GM12892 (cell line): Measurements from ENCODE around the gene ACYP2.

Experiments
- POLR2A ChIP-seq: IDR thresholded peaks from 2 replicates; pipeline ENCODE4 v1.6.1; 2011; ENCODE audit warnings: low read depth, low read length, control low read depth
- POLR2AphosphoS5 ChIP-seq: IDR thresholded peaks from 2 replicates; pipeline ENCODE4 v1.6.1; 2011; ENCODE audit warnings: low read depth, low read length, control low read depth

DNA sequence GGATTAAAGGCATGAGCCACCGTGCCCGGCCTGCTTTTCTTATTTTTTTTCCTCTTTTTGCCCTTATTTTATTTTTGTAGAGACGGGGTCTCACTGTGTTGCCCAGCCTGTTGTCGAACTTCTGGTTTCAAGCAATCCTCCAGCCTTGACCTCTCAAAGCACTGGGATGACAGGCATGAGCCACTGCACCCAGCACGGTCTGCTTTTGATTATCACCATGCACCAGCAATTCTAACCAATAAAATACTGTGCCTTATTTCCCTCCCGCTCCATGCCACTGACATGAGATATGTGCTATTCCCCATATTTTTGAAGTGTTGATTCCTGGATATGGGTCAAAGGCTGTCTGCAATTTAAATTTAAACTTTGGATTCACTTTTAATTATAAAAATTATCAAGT, 42.9 kb downstream of the ACYP2 start:
- TF ChIP-seq POLR2A = no peak
- TF ChIP-seq POLR2AphosphoS5 = no peak
